ENCODE results near the gene DMD.

DNA sequence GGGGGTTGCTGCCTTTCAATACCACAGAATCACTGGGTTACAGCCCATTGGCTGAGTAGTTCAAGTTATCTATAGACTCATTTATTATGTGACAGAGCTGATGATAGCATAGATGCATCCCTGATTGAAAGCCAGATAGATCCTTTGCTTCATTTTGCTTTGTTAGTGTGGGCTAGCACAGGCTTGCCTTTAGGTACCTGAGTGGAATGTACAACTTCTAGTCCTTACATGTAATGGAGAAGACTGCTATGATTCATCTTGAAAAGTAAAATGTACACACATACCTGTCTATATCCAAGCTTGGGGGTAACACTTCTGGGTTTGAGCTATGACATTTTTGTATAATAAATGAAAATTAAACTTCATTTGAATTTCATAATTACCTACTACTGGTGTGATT is 1913.5 kb downstream of the DMD start:
- TF ChIP-seq, protein P1, sequence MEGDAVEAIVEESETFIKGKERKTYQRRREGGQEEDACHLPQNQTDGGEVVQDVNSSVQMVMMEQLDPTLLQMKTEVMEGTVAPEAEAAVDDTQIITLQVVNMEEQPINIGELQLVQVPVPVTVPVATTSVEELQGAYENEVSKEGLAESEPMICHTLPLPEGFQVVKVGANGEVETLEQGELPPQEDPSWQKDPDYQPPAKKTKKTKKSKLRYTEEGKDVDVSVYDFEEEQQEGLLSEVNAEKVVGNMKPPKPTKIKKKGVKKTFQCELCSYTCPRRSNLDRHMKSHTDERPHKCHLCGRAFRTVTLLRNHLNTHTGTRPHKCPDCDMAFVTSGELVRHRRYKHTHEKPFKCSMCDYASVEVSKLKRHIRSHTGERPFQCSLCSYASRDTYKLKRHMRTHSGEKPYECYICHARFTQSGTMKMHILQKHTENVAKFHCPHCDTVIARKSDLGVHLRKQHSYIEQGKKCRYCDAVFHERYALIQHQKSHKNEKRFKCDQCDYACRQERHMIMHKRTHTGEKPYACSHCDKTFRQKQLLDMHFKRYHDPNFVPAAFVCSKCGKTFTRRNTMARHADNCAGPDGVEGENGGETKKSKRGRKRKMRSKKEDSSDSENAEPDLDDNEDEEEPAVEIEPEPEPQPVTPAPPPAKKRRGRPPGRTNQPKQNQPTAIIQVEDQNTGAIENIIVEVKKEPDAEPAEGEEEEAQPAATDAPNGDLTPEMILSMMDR (IDR thresholded peaks at IDR 0.05): no peak
- no peak for TF ChIP-seq POLR2A (IDR thresholded peaks at IDR 0.05)

Measured in ovary (tissue), 3 donors.